NCI-H1694 treated with DMSO at 0.1 percent for 48 hours (cell line): ENCODE data around the gene ZC3H12C.

ENCODE experiments used
- DNase-seq: peaks from one replicate; lab custom pipeline; 2025; lab: John Stamatoyannopoulos, UW

ZC3H12C gene

GRCh38 chr11:110077346-110077745 lies 15.8 kb upstream of the ZC3H12C start:
- DNase-seq, result no peak

- peak; percentile 15 for DNase-seq
These were observed 15.3 kb upstream of the ZC3H12C start for GRCh38 chr11:110077831-110078325.

GRCh38 chr11:110078923-110079544 lies 14.2 kb upstream of the ZC3H12C start:
- no peak for DNase-seq

GRCh38 chr11:110079726-110080125 lies 13.5 kb upstream of the ZC3H12C start:
- no peak for DNase-seq

GRCh38 chr11:110081462-110082376 lies 11.5 kb upstream of the ZC3H12C start:
- no peak for DNase-seq

- no peak for DNase-seq
These were observed 10.3 kb upstream of the ZC3H12C start for GRCh38 chr11:110082899-110083298.

- DNase-seq, result no peak
These were observed 7.8 kb upstream of the ZC3H12C start for GRCh38 chr11:110085255-110085838.

- DNase-seq, result no peak
These were observed 6.3 kb upstream of the ZC3H12C start for GRCh38 chr11:110086892-110087309.

- DNase-seq, result no peak
These were observed 5.2 kb upstream of the ZC3H12C start for GRCh38 chr11:110087812-110088534.

GRCh38 chr11:110088535-110089344 lies 4.5 kb upstream of the ZC3H12C start:
- no peak for DNase-seq

- no peak for DNase-seq
These were observed 3.4 kb upstream of the ZC3H12C start for GRCh38 chr11:110089617-110090282.

GRCh38 chr11:110090466-110091026 lies 2.6 kb upstream of the ZC3H12C start:
- DNase-seq, result no peak

GRCh38 chr11:110092111-110092514 lies 1.1 kb upstream of the ZC3H12C start:
- DNase-seq, result no peak

- DNase-seq, result no peak
These were observed 460 bp downstream of the ZC3H12C start for GRCh38 chr11:110093407-110094297.

GRCh38 chr11:110094298-110095285 lies 1.4 kb downstream of the ZC3H12C start:
- no peak for DNase-seq

- no peak for DNase-seq
These were observed 2.4 kb downstream of the ZC3H12C start for GRCh38 chr11:110095554-110095953.

GRCh38 chr11:110096496-110096895 lies 3.3 kb downstream of the ZC3H12C start:
- DNase-seq, result no peak

- no peak for DNase-seq
These were observed 4.3 kb downstream of the ZC3H12C start for GRCh38 chr11:110097459-110098012.
